Dendritic cell treated with granulocyte-macrophage colony-stimulating factor and Interleukin-4, amounts not matched to agents 40 ng/mL and 50 ng/mL, for 4 days (primary cell): Measurements from ENCODE around the gene IL18.
A peak's percentile ranks its signal among the peaks of the same experiment; 100 is the strongest.
"Not testable (repeated sequence)": the region's sequence is repeated elsewhere in the genome, so short reads cannot be mapped to it uniquely, and the experiment has no call there.

Experiments used
- H3K27ac Mint-ChIP-seq: one replicate; pipeline ENCODE4 v1.8.0; 2022; ENCODE audit warnings: mild to moderate bottlenecking, mixed read lengths
- H3K27me3 Mint-ChIP-seq: one replicate; pipeline ENCODE4 v1.8.0; 2022; ENCODE audit warnings: mild to moderate bottlenecking, mixed read lengths
- H3K36me3 Mint-ChIP-seq: one replicate; pipeline ENCODE4 v1.8.0; 2022; ENCODE audit warnings: low read depth, mixed read lengths
- H3K4me1 Mint-ChIP-seq: one replicate; pipeline ENCODE4 v1.8.0; 2022; ENCODE audit warnings: low read depth, mixed read lengths
- H3K4me3 Mint-ChIP-seq: one replicate; pipeline ENCODE4 v1.8.0; 2022; ENCODE audit warnings: mild to moderate bottlenecking, moderate library complexity, mixed read lengths
- H3K9me3 Mint-ChIP-seq: one replicate; pipeline ENCODE4 v1.8.0; 2022; ENCODE audit warnings: mixed read lengths
- intact Hi-C: fragments of 100-400 bp; cut with micrococcal nuclease; formaldehyde crosslinking; loops from one replicate; pipeline ENCODE4 v1.15.0; 2022

The IL18 gene

GRCh38 chr11:112163875-112164685 lies at the start of gene IL18:
TSS of gene IL18 (minus strand) at chr11:112164094. CDS start at chr11:112155053, 9,041 bp downstream.
- Mint-ChIP-seq H3K36me3 (peaks cover 8% of the 10 kb centered on the region), H3K4me1 (peaks cover 59% of the 10 kb centered on the region), H3K9me3 (no peaks in the 10 kb centered on the region), H3K27ac (peak within 1 kb of the TSS; percentile 77), H3K27me3 (no peaks in the 10 kb centered on the region), H3K4me3 (peak within 1 kb of the TSS; percentile 87)
- intact Hi-C loops = no loop called here

DNA sequence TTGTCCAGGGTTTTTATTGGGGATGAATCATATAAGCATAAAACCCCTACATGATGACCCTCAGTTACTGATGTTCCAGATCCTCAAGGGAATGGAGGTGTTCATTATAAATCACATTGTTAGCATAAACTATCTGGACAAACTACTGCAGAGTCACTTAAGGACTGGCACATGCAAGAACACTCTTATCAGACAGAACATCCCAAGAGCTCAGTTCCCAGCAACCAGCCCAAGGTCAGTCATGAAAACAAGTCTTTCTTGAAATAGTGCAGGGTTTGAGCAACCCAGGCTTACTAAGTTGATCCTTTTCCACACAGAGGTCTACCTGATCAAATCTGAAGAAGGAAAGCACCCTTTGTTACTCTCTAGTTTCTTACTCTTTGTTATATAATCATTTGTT lies 48.8 kb upstream of the IL18 start:
- intact Hi-C loops = no loop called here
- H3K9me3 Mint-ChIP-seq = no peaks in the 10 kb centered on the region
- no peaks in the 10 kb centered on the region for H3K4me1 Mint-ChIP-seq
- H3K27ac Mint-ChIP-seq = no peak overlapping the region
- H3K27me3 Mint-ChIP-seq = peaks cover 1% of the 10 kb centered on the region
- no peak overlapping the region for H3K4me3 Mint-ChIP-seq
- H3K36me3 Mint-ChIP-seq = no peaks in the 10 kb centered on the region

DNA sequence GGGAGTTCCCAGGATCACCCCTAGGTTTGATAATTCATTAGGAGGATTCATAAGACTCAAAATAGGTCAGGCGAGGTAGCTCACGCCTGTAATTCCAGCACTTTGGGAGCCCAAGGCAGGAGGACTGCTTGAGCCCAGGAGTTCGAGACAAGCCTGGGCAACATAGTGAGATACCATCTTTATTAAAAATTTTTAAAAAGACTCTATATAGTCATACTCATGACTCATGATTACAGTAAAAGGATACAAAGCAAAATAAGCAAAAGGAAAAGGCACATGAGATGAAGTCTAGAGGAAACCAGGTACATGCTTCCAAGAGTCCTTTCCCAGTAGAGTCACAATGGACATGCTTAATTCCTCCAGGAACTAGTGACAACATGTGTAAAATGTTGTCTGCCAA lies 48.4 kb upstream of the IL18 start:
- H3K36me3 Mint-ChIP-seq = no peaks in the 10 kb centered on the region
- H3K27me3 Mint-ChIP-seq = peaks cover 1% of the 10 kb centered on the region
- intact Hi-C loops = no loop called here
- no peaks in the 10 kb centered on the region for H3K4me1 Mint-ChIP-seq
- H3K27ac Mint-ChIP-seq = no peak overlapping the region
- H3K4me3 Mint-ChIP-seq = no peak overlapping the region
- H3K9me3 Mint-ChIP-seq = no peaks in the 10 kb centered on the region

GRCh38 chr11:112211536-112211935 lies 47.6 kb upstream of the IL18 start:
- Mint-ChIP-seq H3K27me3 (peaks cover 1% of the 10 kb centered on the region), H3K9me3 (no peaks in the 10 kb centered on the region), H3K4me3 (no peak overlapping the region), H3K27ac (no peak overlapping the region), H3K36me3 (no peaks in the 10 kb centered on the region), H3K4me1 (no peaks in the 10 kb centered on the region)
- intact Hi-C loops = no loop called here

DNA sequence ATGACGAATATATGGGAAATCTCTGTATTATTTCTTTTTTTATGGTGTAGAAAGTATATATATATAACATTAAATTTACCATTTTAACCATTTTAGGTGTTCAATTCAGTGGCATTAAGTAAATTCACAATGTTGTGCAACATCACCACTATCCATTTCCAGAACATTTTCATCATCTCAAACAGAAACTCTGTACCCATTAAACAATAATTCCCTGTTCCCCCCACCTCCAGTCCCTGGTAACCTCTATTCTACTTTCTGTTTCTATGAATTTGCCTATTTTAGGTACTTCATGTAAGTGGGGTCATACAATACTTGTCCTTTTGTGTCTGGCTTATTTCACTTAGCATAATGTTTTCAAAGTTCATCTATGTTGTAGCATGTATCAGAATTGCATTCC lies 47.0 kb upstream of the IL18 start:
- Mint-ChIP-seq H3K36me3 (no peaks in the 10 kb centered on the region), H3K4me3 (no peak overlapping the region)
- intact Hi-C loops = no loop called here

GRCh38 chr11:112206071-112206470 lies 42.2 kb upstream of the IL18 start:
- H3K27me3 Mint-ChIP-seq = peaks cover 1% of the 10 kb centered on the region
- H3K27ac Mint-ChIP-seq = no peak overlapping the region
- H3K4me1 Mint-ChIP-seq = no peaks in the 10 kb centered on the region
- no peaks in the 10 kb centered on the region for H3K36me3 Mint-ChIP-seq
- H3K9me3 Mint-ChIP-seq = no peaks in the 10 kb centered on the region
- H3K4me3 Mint-ChIP-seq = no peak overlapping the region
- intact Hi-C loops = no loop called here

More for the DNA sequence above, 47.0 kb upstream of the IL18 start:
- Mint-ChIP-seq H3K4me1 (no peaks in the 10 kb centered on the region), H3K27ac (no peak overlapping the region), H3K9me3 (no peaks in the 10 kb centered on the region), H3K27me3 (peaks cover 1% of the 10 kb centered on the region)

GRCh38 chr11:112200252-112200651 lies 36.4 kb upstream of the IL18 start:
- intact Hi-C loops = no loop called here
- H3K36me3 Mint-ChIP-seq = no peaks in the 10 kb centered on the region
- no peak overlapping the region for H3K4me3 Mint-ChIP-seq
- H3K9me3 Mint-ChIP-seq = no peaks in the 10 kb centered on the region
- peaks cover 5% of the 10 kb centered on the region for H3K4me1 Mint-ChIP-seq
- no peaks in the 10 kb centered on the region for H3K27me3 Mint-ChIP-seq
- peak overlapping the region; percentile 25 for H3K27ac Mint-ChIP-seq

GRCh38 chr11:112199101-112199500 lies 35.2 kb upstream of the IL18 start:
- H3K36me3 Mint-ChIP-seq, intact Hi-C loops, H3K4me3 Mint-ChIP-seq, H3K27ac Mint-ChIP-seq, H3K9me3 Mint-ChIP-seq, H3K27me3 Mint-ChIP-seq, H3K4me1 Mint-ChIP-seq: not testable (repeated sequence)

DNA sequence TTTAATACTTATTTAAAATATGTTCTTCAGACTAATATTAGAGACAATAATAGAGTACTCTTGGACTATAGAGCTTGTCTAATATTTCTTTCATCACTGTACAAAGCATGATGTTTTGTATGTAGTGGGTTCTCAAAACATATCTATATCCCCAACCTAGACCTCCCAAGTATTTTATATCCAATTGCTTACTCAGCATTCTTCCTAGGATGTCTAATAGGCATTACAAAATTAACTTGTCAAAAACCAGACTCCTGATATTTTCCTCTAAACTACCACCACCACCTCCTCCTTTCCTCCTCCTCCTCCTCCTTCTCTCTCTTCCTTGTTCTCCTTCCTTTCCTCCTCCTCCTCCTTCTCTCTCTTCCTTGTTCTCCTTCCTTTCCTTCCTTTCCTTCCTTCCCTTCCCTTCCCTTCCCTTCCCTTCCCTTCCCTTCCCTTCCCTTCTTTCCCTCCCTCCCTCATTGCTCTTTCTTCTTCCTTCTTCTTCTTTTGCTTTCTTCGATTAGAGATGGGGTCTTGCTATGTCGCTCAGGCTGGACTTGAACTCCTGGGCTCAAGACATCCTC lies 32.7 kb upstream of the IL18 start:
- Mint-ChIP-seq H3K27me3 (no peaks in the 10 kb centered on the region), H3K27ac (no peak overlapping the region), H3K4me1 (peaks cover 5% of the 10 kb centered on the region), H3K4me3 (no peak overlapping the region), H3K9me3 (no peaks in the 10 kb centered on the region), H3K36me3 (no peaks in the 10 kb centered on the region)
- intact Hi-C loops = no loop called here

DNA sequence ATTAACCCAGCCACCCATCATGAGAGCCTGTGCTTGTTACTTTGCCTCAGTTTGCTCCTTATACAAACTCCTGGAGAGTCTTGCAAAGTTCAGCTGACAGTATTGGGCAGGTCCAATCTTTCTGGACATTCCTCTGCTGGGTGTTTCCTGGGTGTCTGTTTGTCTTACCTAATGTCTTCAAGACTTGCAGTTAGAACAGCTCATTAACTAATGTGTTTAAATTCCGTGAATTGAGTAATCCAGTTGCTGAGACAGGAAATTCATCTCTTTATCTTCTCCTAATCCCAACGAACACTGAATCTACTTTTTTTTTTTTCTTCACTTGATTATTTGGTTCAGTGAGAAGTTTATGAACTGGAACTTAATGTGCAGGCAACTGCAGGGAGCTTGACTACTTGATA lies 32.1 kb upstream of the IL18 start:
- Mint-ChIP-seq H3K27ac (no peak overlapping the region), H3K4me3 (no peak overlapping the region)
- intact Hi-C loops = no loop called here

GRCh38 chr11:112195113-112195512 lies 31.2 kb upstream of the IL18 start:
- H3K9me3 Mint-ChIP-seq, H3K4me1 Mint-ChIP-seq, H3K36me3 Mint-ChIP-seq, H3K27ac Mint-ChIP-seq, intact Hi-C loops, H3K27me3 Mint-ChIP-seq, H3K4me3 Mint-ChIP-seq: not testable (repeated sequence)

More for the DNA sequence above, 32.1 kb upstream of the IL18 start:
- Mint-ChIP-seq H3K9me3 (no peaks in the 10 kb centered on the region), H3K4me1 (peaks cover 5% of the 10 kb centered on the region), H3K36me3 (no peaks in the 10 kb centered on the region), H3K27me3 (no peaks in the 10 kb centered on the region)

DNA sequence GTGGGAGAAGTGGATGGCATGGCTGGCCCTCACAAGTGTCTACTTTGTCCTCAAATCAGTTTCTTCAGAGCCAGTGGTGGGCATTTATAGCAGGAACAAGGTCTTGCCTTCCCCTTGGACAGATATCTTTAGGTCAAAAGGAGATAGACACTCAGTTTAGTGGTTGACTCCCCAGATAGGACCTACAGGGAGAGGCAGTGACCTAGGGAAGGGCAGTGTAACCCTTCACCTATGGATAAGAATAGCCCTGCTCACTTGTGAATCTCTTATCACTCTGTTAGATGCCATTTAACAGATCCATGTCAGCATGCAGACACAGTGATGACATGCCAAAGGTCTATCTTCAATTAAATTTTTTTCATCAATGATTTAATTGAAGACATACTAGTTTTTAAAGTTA lies 22.4 kb upstream of the IL18 start:
- H3K9me3 Mint-ChIP-seq = no peaks in the 10 kb centered on the region
- no peaks in the 10 kb centered on the region for H3K27me3 Mint-ChIP-seq
- H3K27ac Mint-ChIP-seq = no peak overlapping the region
- no peak overlapping the region for H3K4me3 Mint-ChIP-seq
- no peaks in the 10 kb centered on the region for H3K36me3 Mint-ChIP-seq
- peaks cover 23% of the 10 kb centered on the region for H3K4me1 Mint-ChIP-seq
- intact Hi-C loops = no loop called here

DNA sequence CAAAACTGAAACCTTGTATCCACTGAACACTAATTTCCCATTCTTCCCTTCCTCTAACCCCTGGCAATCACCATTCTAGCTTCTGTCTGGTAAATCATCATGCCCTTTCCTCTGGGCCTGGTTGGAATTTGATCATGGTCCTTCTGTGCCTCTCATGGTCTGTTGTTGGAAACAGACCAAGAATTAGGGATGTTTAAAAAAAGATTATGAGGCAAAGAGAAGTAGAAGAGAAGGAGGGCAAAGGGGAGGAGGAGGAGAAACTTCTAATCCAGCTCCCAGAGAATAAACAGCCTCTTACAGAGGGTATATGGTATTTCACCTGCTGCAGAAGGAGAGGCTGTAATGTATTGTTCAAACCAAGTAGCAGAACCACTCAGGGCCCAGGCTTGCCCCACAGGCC lies 22.0 kb upstream of the IL18 start:
- Mint-ChIP-seq H3K4me1 (peaks cover 23% of the 10 kb centered on the region), H3K4me3 (no peak overlapping the region), H3K36me3 (no peaks in the 10 kb centered on the region), H3K27me3 (no peaks in the 10 kb centered on the region), H3K9me3 (no peaks in the 10 kb centered on the region), H3K27ac (no peak overlapping the region)
- intact Hi-C loops = no loop called here

- H3K27me3 Mint-ChIP-seq = no peaks in the 10 kb centered on the region
- no peak overlapping the region for H3K4me3 Mint-ChIP-seq
- H3K27ac Mint-ChIP-seq = no peak overlapping the region
- intact Hi-C loops = no loop called here
- no peaks in the 10 kb centered on the region for H3K36me3 Mint-ChIP-seq
- peaks cover 31% of the 10 kb centered on the region for H3K4me1 Mint-ChIP-seq
- no peaks in the 10 kb centered on the region for H3K9me3 Mint-ChIP-seq
These were observed 19.0 kb upstream of the IL18 start for GRCh38 chr11:112182867-112183266.

- intact Hi-C loops = loop anchor here (5.0 kb wide), 1 partner anchor 247 kb away; no protein-coding TSS in a partner anchor
- H3K36me3 Mint-ChIP-seq = no peaks in the 10 kb centered on the region
- H3K4me1 Mint-ChIP-seq = peaks cover 32% of the 10 kb centered on the region
- peak overlapping the region; percentile 21 for H3K4me3 Mint-ChIP-seq
- H3K27ac Mint-ChIP-seq = peak overlapping the region; percentile 64
- no peaks in the 10 kb centered on the region for H3K9me3 Mint-ChIP-seq
- no peaks in the 10 kb centered on the region for H3K27me3 Mint-ChIP-seq
These were observed 15.7 kb upstream of the IL18 start for GRCh38 chr11:112179601-112180000.
